Smooth muscle cell (in vitro differentiated cells): ENCODE measurements around the gene PANK4. TPM values are rescaled to one million over a fixed set of nuclear protein-coding genes. Genes with fewer than 3 reads are reported as not detected.

ENCODE experiments used
- DNase-seq: peaks from one replicate; lab custom pipeline; 2025; ENCODE audit not compliant: unreplicated experiment; lab: John Stamatoyannopoulos, UW
- H2AFZ ChIP-seq: fragments of 200-600 bp; sonication (generic); 2 replicates; pipeline ENCODE4 v1.6.0; 2016; ENCODE audit warnings: antibody characterized with exemption, low read depth, mild to moderate bottlenecking
- H3F3A ChIP-seq: fragments of 200-600 bp; sonication (generic); 2 replicates; pipeline ENCODE4 v1.6.0; 2017; ENCODE audit warnings: antibody characterized with exemption, low read depth
- H3K27ac ChIP-seq: fragments of 200-600 bp; sonication (generic); 2 replicates; pipeline ENCODE4 v1.5.1; 2016; ENCODE audit warnings: low read depth, mild to moderate bottlenecking
- H3K27me3 ChIP-seq: fragments of 200-600 bp; sonication (generic); 2 replicates; pipeline ENCODE4 v1.6.1; 2016; ENCODE audit warnings: low read depth, mild to moderate bottlenecking
- H3K36me3 ChIP-seq: fragments of 200-600 bp; sonication (generic); 2 replicates; pipeline ENCODE4 v1.5.1; 2016; ENCODE audit warnings: low read depth
- H3K4me1 ChIP-seq: fragments of 200-600 bp; sonication (generic); 2 replicates; pipeline ENCODE4 v1.5.1; 2016; ENCODE audit warnings: low read depth
- H3K4me2 ChIP-seq: fragments of 200-600 bp; sonication (generic); 2 replicates; pipeline ENCODE4 v1.6.0; 2016; ENCODE audit warnings: mild to moderate bottlenecking
- H3K4me3 ChIP-seq: fragments of 200-600 bp; sonication (generic); 2 replicates; pipeline ENCODE4 v1.5.1; 2016; ENCODE audit warnings: mild to moderate bottlenecking
- H3K79me2 ChIP-seq: fragments of 200-600 bp; sonication (generic); 2 replicates; pipeline ENCODE4 v1.6.0; 2016; ENCODE audit warnings: low read depth, mild to moderate bottlenecking
- H3K9ac ChIP-seq: fragments of 200-600 bp; sonication (generic); 2 replicates; pipeline ENCODE4 v1.6.0; 2016; ENCODE audit warnings: low read depth
- H3K9me3 ChIP-seq: fragments of 200-600 bp; sonication (generic); replicated peaks from 2 replicates; pipeline ENCODE4 v1.5.1; 2016; ENCODE audit warnings: low read depth
- H4K20me1 ChIP-seq: fragments of 200-600 bp; sonication (generic); 2 replicates; pipeline ENCODE4 v1.6.0; 2016; ENCODE audit warnings: low read depth
- WGBS: methylation state at CpG from one replicate; pipeline ENCODE4 v1.1.7; 2016; ENCODE audit warnings: low lambda C conversion rate; 5-methylcytosine and 5-hydroxymethylcytosine counted together
- polyA plus RNA-seq: library from polyadenylated mRNA; unstranded; fragments of >200 nt; fragmentation: Nextera tagmentation; extraction: Ambion mirVana; gene quantifications from 2 replicates; pipeline ENCODE4 v1.2.1, GENCODE V29; 2016
- total RNA-seq: library from RNA; depleted of rRNA; stranded (reverse); fragments of >200 nt; gene quantifications from 2 replicates; pipeline ENCODE4 v1.2.3, GENCODE V29; 2014
- TF ChIP-seq, protein P1 (sequence below): fragments of 200-600 bp; sonication (generic); IDR thresholded peaks from 2 replicates; pipeline ENCODE4 v1.5.1; 2017; ENCODE audit warnings: borderline replicate concordance, mild to moderate bottlenecking, antibody characterized with exemption; ENCODE audit not compliant: insufficient read depth, poor library complexity, severe bottlenecking

PANK4 gene
- total and polyA plus RNA-seq, 2 experiments from 2014 or later, result 28.4 to 28.7 TPM

- TF ChIP-seq, protein P1, sequence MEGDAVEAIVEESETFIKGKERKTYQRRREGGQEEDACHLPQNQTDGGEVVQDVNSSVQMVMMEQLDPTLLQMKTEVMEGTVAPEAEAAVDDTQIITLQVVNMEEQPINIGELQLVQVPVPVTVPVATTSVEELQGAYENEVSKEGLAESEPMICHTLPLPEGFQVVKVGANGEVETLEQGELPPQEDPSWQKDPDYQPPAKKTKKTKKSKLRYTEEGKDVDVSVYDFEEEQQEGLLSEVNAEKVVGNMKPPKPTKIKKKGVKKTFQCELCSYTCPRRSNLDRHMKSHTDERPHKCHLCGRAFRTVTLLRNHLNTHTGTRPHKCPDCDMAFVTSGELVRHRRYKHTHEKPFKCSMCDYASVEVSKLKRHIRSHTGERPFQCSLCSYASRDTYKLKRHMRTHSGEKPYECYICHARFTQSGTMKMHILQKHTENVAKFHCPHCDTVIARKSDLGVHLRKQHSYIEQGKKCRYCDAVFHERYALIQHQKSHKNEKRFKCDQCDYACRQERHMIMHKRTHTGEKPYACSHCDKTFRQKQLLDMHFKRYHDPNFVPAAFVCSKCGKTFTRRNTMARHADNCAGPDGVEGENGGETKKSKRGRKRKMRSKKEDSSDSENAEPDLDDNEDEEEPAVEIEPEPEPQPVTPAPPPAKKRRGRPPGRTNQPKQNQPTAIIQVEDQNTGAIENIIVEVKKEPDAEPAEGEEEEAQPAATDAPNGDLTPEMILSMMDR, result no peak
- no peaks in the 10 kb centered on the region for H3F3A ChIP-seq
- H3K4me1 ChIP-seq, result peaks cover 42% of the 10 kb centered on the region
- H3K9me3 ChIP-seq, result no peaks in the 10 kb centered on the region
- H3K4me2 ChIP-seq, result peak overlapping the region; percentile 85
- H3K9ac ChIP-seq, result no peak overlapping the region
- H3K27ac ChIP-seq, result no peak overlapping the region
- H2AFZ ChIP-seq, result no peak overlapping the region
- H3K4me3 ChIP-seq, result peak overlapping the region; percentile 30
- no peak for DNase-seq
- H3K79me2 ChIP-seq, result peaks cover 3% of the 10 kb centered on the region
- H3K36me3 ChIP-seq, result no peaks in the 10 kb centered on the region
- peaks cover 3% of the 10 kb centered on the region for H4K20me1 ChIP-seq
- 49% methylated on average over 28 of the region's 30 CpGs for WGBS
- H3K27me3 ChIP-seq, result peaks cover 51% of the 10 kb centered on the region
Measured at GRCh38 chr1:2530513-2531361, 4.3 kb upstream of the PANK4 start.

DNA sequence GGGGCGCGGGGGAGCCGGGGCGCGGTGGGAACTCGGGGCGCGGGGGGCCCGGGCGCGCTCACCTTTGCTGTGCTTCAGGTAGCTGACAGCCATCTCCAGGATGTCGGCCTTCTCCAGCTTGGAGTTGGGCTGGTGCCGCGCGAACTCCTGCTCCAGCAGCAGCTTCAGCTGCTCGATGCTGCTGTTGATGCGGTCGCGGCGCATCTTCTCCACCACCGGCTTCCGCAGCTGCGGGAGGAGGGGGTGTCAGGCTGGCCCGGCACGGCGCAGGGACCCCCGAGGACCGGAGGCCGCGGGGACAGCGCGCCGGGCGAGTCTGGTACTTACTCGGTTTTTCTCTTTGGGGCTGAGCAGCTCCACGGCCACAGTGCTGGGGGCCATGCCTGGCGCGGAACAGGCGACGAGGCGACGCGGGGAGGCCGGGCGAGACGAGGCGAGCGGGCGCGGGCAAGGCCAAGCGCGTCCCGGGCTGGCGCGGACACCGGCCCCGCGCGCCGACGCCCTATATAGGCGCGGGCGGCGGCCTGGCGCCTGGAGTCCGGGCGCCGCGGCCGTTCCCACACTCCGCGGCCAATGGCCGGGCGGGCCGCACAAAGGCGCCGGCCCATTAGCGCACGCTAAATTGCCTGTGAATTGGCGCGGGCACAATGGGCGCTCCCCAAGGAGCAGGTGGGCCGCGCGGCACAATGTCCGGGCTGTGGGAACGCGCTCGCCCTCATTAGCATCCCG is 3.6 kb upstream of the PANK4 start, which contains the start of gene HES5:
HES5 (minus strand) TSS at position 480 of the 729 bp plus-strand sequence; CDS start at position 381, 99 bp downstream.
- Histone ChIP-seq H3F3A (no peaks in the 10 kb centered on the region), H3K27ac (no peak within 1 kb of the TSS), H3K36me3 (no peaks in the 10 kb centered on the region), H3K9me3 (no peaks in the 10 kb centered on the region), H3K4me2 (peak within 1 kb of the TSS; percentile 85), H3K9ac (no peak within 1 kb of the TSS), H3K4me1 (peaks cover 41% of the 10 kb centered on the region), H3K27me3 (peaks cover 51% of the 10 kb centered on the region), H2AFZ (no peak within 1 kb of the TSS), H3K4me3 (peak within 1 kb of the TSS; percentile 30), H3K79me2 (peaks cover 11% of the 10 kb centered on the region), H4K20me1 (peaks cover 11% of the 10 kb centered on the region)
- TF ChIP-seq, protein P1, result no peak
- no peak for DNase-seq
- 4% methylated on average over 77 of the region's 91 CpGs for WGBS

- peak overlapping the region; percentile 30 for H3K4me3 ChIP-seq
- no peak for DNase-seq
- H3K27me3 ChIP-seq, result peaks cover 51% of the 10 kb centered on the region
- H3K9ac ChIP-seq, result no peak overlapping the region
- no peaks in the 10 kb centered on the region for H3K36me3 ChIP-seq
- no peak overlapping the region for H3K27ac ChIP-seq
- peaks cover 19% of the 10 kb centered on the region for H3K79me2 ChIP-seq
- WGBS, result 10% methylated on average over 46 of the region's 84 CpGs
- TF ChIP-seq, protein P1, result no peak
- H3K4me1 ChIP-seq, result peaks cover 36% of the 10 kb centered on the region
- H3K4me2 ChIP-seq, result peak overlapping the region; percentile 85
- peaks cover 18% of the 10 kb centered on the region for H4K20me1 ChIP-seq
- no peaks in the 10 kb centered on the region for H3F3A ChIP-seq
- no peak overlapping the region for H2AFZ ChIP-seq
- H3K9me3 ChIP-seq, result no peaks in the 10 kb centered on the region
Measured at GRCh38 chr1:2528966-2529783, 2.8 kb upstream of the PANK4 start.
